ENCODE data around the gene SUN2. TPM values are rescaled to one million over a fixed set of nuclear protein-coding genes. Genes with fewer than 3 reads are reported as not detected.

Gene SUN2
- total and polyA plus RNA-seq, 9 of the 15 experiments (the other 6 are each of a cell fraction or from before 2014, with no cell fraction given): 0.11 to 42.6 (median 16.7) TPM

- TF ChIP-seq SIN3B (IDR thresholded peaks at IDR 0.05; ENCODE audit: low read depth) (0 out of 2 replicates have a peak, but pooled peaks have one; percentile 0), ZNF644 (tag; IDR thresholded peaks at IDR 0.05; ENCODE audit: low read depth) (0 out of 2 replicates have a peak, but pooled peaks have one; percentile 27), MBD2 (IDR thresholded peaks at IDR 0.05; ENCODE audit: borderline replicate concordance, low read depth) (peak; percentile 45; the same call in 1 of the 2 replicates), RAD21 (CRISPR knock-in tag; conservative IDR thresholded peaks at IDR 0.05 in 1 of 2, IDR thresholded peaks at IDR 0.05 in 1 of 2) (no peak), CHAMP1 (IDR thresholded peaks at IDR 0.05) (no peak), PREB (CRISPR knock-in tag; IDR thresholded peaks at IDR 0.05) (no peak), ZNF41 (CRISPR knock-in tag; conservative IDR thresholded peaks at IDR 0.05) (no peak), ZNF140 (CRISPR knock-in tag; IDR thresholded peaks at IDR 0.05) (no peak), CBFA2T2 (conservative IDR thresholded peaks at IDR 0.05) (no peak), ZNF253 (CRISPR knock-in tag; conservative IDR thresholded peaks at IDR 0.05) (no peak), VEZF1 (CRISPR knock-in tag; IDR thresholded peaks at IDR 0.05) (peak; percentile 56), FOXM1 (IDR thresholded peaks at IDR 0.05; ENCODE audit: low read depth) (peak; percentile 87), FOXM1 (CRISPR knock-in tag; IDR thresholded peaks at IDR 0.05; ENCODE audit: low read depth) (peak; percentile 99), CTCFL (IDR thresholded peaks at IDR 0.05; ENCODE audit: borderline replicate concordance, insufficient read depth, low read depth, low read length, poor library complexity, severe bottlenecking) (no peak), RBM22 (IDR thresholded peaks at IDR 0.05; ENCODE audit: low read depth, low read length, poor library complexity, severe bottlenecking) (peak; percentile 62), YY1 (IDR thresholded peaks at IDR 0.05; ENCODE audit: borderline replicate concordance in 1 of 3, control insufficient read depth in 1 of 3, extremely low read depth in 1 of 3, insufficient read depth in 3 of 3, insufficient read length in 1 of 3, insufficient replicate concordance in 2 of 3, low read depth in 1 of 3, low read length in 2 of 3) (peak in 2 of 3 experiments; percentile 25 to 54), ZBTB5 (IDR thresholded peaks at IDR 0.05) (peak; percentile 90)
These were observed at the start of gene SUN2 (continued) for GRCh38 chr22:38755911-38756532.
